Chondrocyte (in vitro differentiated cells): ENCODE results near the gene SLAMF7. TPM values are rescaled to one million over a fixed set of nuclear protein-coding genes. Genes with fewer than 3 reads are reported as not detected.

Experiments used
- DNase-seq: peaks from one replicate; pipeline ENCODE4 v3.0.0; 2021; ENCODE audit warnings: mixed read lengths, low spot score
- H3K27ac Mint-ChIP-seq: one replicate; pipeline ENCODE4 v1.8.0; 2021; ENCODE audit warnings: mild to moderate bottlenecking, moderate library complexity, mixed read lengths; ENCODE audit not compliant: unreplicated experiment
- H3K27me3 Mint-ChIP-seq: 2 replicates; pipeline ENCODE4 v1.8.0; 2021; ENCODE audit warnings: low read depth, mixed read lengths
- H3K36me3 Mint-ChIP-seq: 2 replicates; pipeline ENCODE4 v1.8.0; 2021; ENCODE audit warnings: low read depth, mixed read lengths
- H3K4me1 Mint-ChIP-seq: 2 replicates; pipeline ENCODE4 v1.8.0; 2021; ENCODE audit warnings: low read depth, mild to moderate bottlenecking, mixed read lengths
- H3K4me3 Mint-ChIP-seq: one replicate; pipeline ENCODE4 v1.8.0; 2021; ENCODE audit warnings: mild to moderate bottlenecking, moderate library complexity, mixed read lengths; ENCODE audit not compliant: unreplicated experiment
- H3K9me3 Mint-ChIP-seq: 2 replicates; pipeline ENCODE4 v1.8.0; 2021; ENCODE audit warnings: low read depth, mixed read lengths
- total RNA-seq: library from RNA; stranded (reverse); gene quantifications from 3 replicates; pipeline ENCODE4 v1.2.1, GENCODE V29; 2021
- TF ChIP-seq, protein P1 (sequence below): fragments of 200-600 bp; sonication (generic); IDR thresholded peaks from 2 replicates; pipeline ENCODE4 v1.5.0; 2021; ENCODE audit warnings: antibody characterized with exemption, mild to moderate bottlenecking, moderate library complexity

The SLAMF7 gene
- total RNA-seq, 1 donor from 2014 or later: not detected

DNA sequence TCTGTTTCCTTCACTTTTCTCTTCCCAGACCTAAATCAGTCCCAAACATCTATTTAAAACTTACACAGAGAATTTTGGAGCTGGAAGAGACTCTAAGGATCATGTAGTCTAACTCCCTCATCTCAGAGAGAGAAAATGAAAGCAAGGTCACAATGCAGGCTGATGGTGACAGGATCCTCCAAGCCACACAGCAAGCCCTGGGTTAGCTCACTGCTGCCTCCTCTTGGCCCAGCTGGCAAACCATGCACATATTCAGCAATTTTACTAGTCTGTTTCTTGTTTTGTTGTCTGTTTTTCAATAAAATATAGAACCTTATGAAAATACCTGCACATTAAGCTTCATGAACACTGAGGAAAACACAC lies 29.2 kb downstream of the SLAMF7 start:
- peaks cover 31% of the 10 kb centered on the region for H3K27me3 Mint-ChIP-seq
- TF ChIP-seq, protein P1, sequence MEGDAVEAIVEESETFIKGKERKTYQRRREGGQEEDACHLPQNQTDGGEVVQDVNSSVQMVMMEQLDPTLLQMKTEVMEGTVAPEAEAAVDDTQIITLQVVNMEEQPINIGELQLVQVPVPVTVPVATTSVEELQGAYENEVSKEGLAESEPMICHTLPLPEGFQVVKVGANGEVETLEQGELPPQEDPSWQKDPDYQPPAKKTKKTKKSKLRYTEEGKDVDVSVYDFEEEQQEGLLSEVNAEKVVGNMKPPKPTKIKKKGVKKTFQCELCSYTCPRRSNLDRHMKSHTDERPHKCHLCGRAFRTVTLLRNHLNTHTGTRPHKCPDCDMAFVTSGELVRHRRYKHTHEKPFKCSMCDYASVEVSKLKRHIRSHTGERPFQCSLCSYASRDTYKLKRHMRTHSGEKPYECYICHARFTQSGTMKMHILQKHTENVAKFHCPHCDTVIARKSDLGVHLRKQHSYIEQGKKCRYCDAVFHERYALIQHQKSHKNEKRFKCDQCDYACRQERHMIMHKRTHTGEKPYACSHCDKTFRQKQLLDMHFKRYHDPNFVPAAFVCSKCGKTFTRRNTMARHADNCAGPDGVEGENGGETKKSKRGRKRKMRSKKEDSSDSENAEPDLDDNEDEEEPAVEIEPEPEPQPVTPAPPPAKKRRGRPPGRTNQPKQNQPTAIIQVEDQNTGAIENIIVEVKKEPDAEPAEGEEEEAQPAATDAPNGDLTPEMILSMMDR: peak; percentile 29
- no peaks in the 10 kb centered on the region for H3K9me3 Mint-ChIP-seq
- DNase-seq: no peak
- no peak overlapping the region for H3K4me3 Mint-ChIP-seq
- no peaks in the 10 kb centered on the region for H3K36me3 Mint-ChIP-seq
- H3K27ac Mint-ChIP-seq: no peak overlapping the region
- H3K4me1 Mint-ChIP-seq: no peaks in the 10 kb centered on the region

DNA sequence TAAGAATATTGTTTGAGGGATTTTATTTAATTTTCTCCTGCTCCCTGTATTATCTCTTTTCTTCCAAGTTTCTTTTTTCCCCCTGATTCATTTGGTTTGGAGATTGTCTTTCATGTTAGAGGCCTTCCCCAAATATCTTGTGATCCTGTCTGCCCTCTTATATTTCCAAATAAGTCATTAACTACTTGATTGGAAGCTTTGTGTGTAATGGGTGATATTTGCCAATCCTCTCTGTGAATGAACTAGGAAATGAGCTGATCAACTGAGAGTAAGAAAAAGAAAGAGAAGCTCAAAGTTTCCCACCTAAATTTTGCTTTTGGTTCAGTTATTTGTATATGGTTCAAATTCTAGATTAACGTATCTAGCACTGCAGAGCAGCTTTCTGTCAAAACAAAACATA lies 33.3 kb downstream of the SLAMF7 start:
- TF ChIP-seq, protein P1: no peak
- Mint-ChIP-seq H3K27me3 (peaks cover 39% of the 10 kb centered on the region), H3K4me3 (no peak overlapping the region), H3K9me3 (no peaks in the 10 kb centered on the region), H3K36me3 (no peaks in the 10 kb centered on the region), H3K4me1 (no peaks in the 10 kb centered on the region), H3K27ac (no peak overlapping the region)
- no peak for DNase-seq

DNA sequence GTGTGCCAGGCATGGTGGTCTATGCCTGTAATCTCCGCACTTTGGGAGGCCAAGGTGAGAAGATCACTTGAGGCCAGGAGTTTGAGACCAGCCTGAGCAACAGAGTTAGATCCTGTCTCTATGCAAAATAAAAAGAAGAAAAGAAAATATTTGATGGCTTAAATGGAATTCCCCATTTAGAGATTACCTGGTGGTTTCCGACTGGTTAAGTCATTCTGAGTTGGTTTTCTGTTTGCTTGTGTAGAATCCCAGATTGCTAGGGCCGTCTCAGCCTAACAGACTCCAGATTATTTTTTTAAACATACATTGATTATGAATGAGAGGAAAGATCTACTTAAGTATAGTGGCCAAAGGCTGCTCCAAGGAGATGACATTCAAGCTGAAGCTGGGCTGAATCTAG lies 34.0 kb downstream of the SLAMF7 start:
- Mint-ChIP-seq H3K36me3 (no peaks in the 10 kb centered on the region), H3K27me3 (peaks cover 35% of the 10 kb centered on the region), H3K27ac (no peak overlapping the region), H3K4me3 (no peak overlapping the region), H3K9me3 (no peaks in the 10 kb centered on the region), H3K4me1 (no peaks in the 10 kb centered on the region)
- TF ChIP-seq, protein P1: no peak
- no peak for DNase-seq

DNA sequence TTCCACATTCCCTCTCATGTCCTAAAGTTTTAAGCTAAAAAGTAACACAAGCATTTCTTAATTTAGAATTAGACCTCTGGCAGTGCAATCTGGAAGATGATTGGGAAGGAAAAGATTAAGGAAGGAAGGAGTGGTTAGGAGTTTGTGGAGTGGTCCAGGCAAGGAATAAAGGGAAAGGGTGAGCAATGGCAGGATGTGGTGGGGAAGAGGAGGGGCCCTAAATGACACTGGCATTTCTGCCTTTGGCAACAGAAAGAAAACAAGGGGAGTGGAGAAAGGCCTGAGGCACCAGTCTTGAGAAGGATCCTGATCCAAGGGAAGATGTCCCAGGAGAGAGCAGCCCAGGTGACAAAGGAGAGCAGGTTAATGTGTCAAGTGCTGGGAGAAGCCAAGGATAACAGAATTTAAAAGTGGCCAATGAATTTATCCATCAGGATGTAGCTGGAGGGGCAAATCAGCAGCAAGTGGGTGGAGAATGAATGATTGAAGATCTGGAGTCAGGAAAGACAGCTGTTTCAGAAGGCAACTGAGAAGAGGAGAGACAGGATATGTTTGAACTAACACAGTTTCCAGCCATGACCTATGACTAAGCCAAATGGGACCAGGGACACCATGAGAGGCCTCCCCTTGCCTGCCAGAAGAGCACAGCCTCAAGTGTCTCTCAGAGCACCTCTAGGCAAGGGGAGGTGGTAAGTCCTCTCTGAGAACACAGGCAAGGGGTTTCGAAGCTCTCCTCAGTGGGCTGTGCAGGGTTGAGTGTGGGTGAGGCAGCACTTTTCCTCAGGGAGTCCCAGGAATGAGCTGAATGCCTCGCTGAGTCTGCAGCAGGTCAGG lies 36.1 kb downstream of the SLAMF7 start:
- Mint-ChIP-seq H3K36me3 (no peaks in the 10 kb centered on the region), H3K27ac (no peak overlapping the region), H3K4me3 (no peak overlapping the region), H3K27me3 (peaks cover 32% of the 10 kb centered on the region), H3K9me3 (no peaks in the 10 kb centered on the region), H3K4me1 (no peaks in the 10 kb centered on the region)
- TF ChIP-seq, protein P1: no peak
- DNase-seq: no peak

DNA sequence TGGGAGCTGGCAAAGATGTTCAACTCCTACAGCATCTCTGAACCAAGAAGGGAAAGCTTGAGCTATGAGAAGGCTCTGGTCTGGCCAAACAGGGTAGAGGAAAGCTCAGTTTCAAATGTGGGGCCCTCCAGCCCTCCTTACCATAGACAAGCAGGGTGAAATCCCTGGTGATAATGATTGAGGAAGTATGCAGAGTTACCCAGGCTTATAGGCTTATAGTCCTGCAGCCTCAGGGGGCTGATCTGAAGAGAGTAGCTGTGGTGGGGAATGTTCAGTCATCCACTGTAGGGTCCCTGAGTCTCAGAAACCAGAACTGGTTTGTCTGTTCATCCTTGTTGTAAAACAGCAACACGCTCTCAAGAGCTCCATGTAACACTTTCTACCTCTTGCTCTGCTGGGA lies 37.1 kb downstream of the SLAMF7 start:
- H3K9me3 Mint-ChIP-seq: no peaks in the 10 kb centered on the region
- TF ChIP-seq, protein P1: no peak
- no peaks in the 10 kb centered on the region for H3K4me1 Mint-ChIP-seq
- no peak for DNase-seq
- H3K4me3 Mint-ChIP-seq: no peak overlapping the region
- H3K36me3 Mint-ChIP-seq: no peaks in the 10 kb centered on the region
- H3K27ac Mint-ChIP-seq: no peak overlapping the region
- peaks cover 25% of the 10 kb centered on the region for H3K27me3 Mint-ChIP-seq
